GM19025 (cell line): ENCODE measurements around the gene PIGX.

Source experiments
- ATAC-seq: cut with Tn5 transposase; IDR thresholded peaks from one replicate; pipeline ENCODE4 v1.9.1; 2021; ENCODE audit warnings: mild to moderate bottlenecking, low read depth, moderate library complexity; ENCODE audit not compliant: unreplicated experiment

Gene PIGX

DNA sequence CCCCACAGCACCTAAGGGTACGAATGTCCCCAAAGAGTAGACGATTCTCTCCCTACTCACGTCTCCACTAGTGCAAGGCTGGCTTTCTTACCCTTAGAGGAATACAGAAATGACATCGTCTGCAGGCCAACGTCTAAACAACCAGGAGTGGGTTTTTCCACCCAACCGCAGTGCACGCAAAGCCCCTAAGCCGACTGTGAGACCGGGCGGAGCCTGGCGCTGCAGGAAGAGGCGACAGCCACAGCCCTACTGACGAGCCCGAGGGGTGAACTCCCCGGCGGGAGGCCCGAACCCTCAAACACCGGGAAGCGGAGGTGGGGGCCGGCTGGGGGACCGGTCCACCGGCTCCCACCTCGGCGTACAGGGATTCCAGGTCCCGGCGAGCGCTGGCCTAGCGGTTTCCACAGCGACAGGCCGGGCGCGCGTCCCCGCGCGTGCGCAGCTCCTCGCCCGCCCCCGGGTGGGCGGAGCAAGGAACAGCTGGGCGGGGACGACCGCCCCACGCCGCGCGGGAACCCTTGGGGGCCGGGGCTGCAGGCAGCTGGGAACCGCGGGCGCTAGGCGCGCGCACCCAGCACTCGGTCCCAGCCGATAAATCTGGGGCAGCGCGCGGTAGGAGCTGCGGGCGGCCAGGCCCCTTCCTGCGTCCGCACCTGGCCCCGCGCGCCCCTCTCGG lies at the start of gene PIGX, which contains the start of gene CEP19:
Gene PIGX, plus strand, starts transcription at position 540 of the 676 bp plus-strand sequence.
Gene CEP19, minus strand, starts transcription at position 413 of the 676 bp plus-strand sequence. CDS start 3,593 bp downstream, outside the sequence.
- ATAC-seq, result peak; percentile 77

DNA sequence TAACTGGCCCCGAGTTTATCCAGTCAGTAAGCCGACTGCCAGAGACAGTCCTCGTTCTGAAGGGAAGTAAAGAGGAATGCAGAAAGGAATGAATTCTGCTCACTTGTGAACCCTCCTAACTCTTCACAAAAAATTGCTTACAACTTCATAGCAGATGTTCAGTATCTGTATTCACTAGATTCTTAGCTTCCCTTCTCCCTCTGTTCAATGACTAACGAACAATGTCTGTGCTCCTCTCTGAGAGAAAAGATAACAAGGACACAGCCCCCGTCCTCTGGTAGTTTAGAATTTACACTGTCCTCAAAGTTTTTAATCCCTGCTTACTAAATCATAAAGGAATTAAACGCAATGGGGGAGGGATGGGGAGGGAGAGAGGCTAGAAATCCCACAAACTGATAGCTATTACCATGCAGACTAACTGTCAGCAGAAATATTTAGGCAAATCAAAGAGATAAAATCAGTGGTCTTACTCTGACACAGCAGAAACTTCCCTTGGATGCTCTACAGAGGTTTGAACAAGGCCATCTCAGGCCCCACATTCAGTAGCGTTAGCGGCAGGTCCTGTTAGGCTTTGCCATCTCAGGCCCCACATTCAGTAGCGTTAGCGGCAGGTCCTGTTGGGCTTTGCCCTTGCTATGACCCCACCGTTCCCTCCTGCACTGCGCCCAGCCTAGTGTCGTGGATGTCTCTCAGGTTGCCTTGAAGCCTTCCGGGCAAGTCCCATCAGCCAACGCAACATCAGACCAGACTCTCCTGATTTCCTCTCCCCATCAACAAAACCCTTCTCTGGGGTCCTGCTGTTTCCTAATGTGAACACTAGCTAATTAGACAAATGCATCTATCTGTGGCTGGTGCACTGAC lies 49.2 kb upstream of the PIGX start:
- ATAC-seq, result no peak

- no peak for ATAC-seq
These were observed 45.9 kb upstream of the PIGX start for GRCh38 chr3:196666001-196666867.

DNA sequence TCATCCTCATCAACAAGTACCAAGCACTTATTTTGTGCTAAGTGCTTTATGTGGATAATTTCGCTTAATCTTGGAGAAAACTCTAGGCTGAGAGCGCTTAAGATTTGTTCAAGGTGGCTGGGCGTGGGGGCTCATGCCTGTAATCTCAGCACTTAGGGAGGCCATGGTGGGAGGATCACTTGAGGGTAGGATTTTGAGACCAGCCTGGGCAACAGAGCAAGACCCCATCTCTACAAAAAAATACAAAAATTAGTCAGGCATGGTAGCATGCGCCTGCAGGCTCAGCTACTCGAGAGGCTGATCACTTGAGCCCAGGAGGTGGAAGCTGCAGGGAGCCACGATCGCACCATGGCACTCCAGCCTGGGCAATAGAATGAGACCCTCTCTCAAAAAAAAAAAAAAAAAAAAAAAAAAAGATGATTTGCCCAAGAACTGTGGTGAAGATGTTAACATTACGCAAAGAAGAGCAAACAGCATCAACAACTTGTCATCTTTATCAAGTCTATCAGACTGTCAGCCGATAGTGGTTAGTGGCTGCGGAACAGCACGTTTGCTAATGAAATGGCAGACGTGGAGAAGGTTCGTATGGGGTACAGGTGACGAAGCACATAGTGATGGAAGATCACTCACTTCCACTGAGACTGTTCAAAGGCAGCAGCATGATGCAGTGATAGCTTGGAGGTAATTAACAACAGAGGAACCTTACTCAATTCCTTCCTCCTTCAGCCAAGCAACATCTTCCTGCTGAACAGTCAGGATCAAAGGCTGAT lies 44.9 kb upstream of the PIGX start:
- ATAC-seq, result no peak

GRCh38 chr3:196670339-196670738 lies 41.8 kb upstream of the PIGX start:
- no peak for ATAC-seq

DNA sequence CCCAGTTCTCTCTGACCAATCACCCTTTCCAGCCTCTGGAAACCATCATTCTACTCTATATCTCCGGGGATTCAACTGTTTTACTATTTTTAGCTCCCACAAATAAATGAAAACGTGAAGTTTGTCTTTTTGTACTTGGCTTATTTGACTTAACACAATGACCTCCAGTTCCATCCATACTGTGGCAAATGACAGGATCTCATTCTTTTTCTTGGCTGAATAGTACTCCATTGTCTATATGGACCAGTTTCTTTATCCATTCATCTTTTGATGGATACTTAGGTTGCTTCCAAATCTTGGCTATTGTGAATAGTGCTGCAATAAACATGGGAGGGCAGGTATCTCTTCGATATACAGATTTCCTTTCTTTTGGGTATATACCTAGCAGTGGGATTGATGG lies 38.5 kb upstream of the PIGX start:
- ATAC-seq, result no peak

DNA sequence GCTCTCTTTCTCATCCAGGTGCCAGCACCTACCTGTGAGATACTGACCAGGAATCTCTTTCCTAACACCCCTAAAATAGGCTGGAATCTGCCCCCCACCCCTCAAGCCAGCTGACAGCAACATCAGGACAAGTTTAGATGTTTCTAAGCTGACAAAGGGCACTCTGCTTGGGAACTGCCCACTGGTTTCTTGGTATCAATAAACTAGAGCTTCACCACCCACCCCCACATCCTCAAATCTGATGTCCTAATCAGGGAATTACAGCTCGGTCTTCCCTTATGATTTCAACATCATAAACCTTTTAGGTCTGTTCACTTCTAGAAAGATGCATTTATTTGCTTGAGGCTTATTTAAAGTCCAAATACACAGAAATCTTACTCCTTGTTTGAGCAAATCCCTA lies 34.8 kb upstream of the PIGX start:
- ATAC-seq, result no peak

DNA sequence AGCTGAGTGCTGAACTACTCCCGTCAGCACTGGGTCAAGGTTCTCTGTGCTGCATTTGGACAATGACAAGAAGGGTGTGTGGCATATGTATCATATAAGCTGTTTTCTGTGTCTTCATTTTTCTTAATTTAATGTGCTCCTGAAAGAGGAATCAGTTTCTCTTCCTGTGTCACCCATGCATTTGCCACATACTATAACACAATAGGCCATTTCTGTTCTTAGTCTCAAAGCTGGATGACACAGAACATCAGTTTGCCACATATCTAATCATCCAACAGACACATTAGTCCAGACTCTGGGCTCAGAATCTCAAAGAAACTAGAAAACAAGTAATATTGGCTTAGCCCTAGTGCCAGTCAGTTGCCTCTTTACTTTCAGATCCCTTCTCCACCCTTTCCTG lies 34.2 kb upstream of the PIGX start:
- ATAC-seq, result no peak

GRCh38 chr3:196684548-196685407 lies 27.4 kb upstream of the PIGX start:
- peak; percentile 61 for ATAC-seq

DNA sequence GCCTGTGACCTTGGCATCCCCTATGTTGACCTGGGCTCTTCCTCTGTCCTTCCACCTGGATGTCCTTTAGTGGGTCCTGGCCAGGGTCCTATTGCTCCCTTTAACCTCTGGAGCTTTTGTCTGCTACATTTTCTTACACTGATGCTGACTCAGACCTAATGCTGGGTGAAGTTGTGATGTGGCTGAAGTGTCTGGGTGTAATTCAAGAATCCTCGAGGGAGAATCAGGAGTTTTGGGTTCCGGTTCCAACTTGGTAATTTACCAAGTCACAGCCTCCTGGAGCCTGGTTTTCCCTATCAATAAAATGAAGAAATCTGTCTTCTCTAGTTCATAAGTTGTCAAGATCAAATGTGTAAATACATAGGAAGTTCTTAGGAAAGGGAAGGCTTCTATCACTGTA lies 25.7 kb upstream of the PIGX start:
- ATAC-seq, result no peak

GRCh38 chr3:196688349-196688748 lies 23.8 kb upstream of the PIGX start:
- no peak for ATAC-seq

- ATAC-seq, result no peak
These were observed 22.1 kb upstream of the PIGX start for GRCh38 chr3:196689941-196690660.

- ATAC-seq, result no peak
These were observed 20.8 kb upstream of the PIGX start for GRCh38 chr3:196691386-196691785.

GRCh38 chr3:196694202-196694638 lies 18.0 kb upstream of the PIGX start:
- ATAC-seq, result no peak

DNA sequence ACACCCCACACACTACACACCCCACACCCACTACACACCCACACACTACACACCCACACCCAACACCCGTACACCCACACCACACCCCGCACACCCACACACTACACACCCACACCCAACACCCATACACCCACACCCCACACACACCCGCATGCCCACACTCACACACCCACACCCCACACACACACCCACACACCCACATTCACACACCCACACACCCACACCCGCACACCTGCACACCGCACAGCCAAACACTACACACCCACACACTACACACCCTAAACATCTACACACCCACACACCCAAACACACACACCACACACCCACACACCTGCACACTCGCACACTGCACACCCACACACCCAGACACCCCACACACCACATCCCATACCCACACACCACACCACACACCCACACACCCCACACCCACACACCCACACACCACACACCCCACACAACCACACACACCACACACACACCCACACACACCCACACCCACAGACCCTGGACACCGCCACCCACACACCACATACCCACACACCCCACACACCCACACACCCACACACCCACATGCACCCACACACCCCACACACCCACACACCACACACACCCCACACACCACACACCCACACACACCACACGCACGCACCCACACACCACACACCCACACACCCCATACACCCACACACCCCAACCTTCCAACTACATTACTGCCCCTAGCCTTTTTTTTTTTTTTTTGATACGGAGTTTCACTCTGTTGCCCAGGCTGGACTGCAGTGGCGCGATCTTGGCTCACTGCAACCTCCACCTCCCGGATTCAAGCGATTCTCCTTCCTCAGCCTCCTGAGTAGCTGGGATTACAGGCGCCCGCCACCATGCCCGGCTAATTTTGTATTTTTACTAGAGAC lies 17.0 kb upstream of the PIGX start:
- no peak for ATAC-seq

GRCh38 chr3:196695849-196696226 lies 16.3 kb upstream of the PIGX start:
- no peak for ATAC-seq

DNA sequence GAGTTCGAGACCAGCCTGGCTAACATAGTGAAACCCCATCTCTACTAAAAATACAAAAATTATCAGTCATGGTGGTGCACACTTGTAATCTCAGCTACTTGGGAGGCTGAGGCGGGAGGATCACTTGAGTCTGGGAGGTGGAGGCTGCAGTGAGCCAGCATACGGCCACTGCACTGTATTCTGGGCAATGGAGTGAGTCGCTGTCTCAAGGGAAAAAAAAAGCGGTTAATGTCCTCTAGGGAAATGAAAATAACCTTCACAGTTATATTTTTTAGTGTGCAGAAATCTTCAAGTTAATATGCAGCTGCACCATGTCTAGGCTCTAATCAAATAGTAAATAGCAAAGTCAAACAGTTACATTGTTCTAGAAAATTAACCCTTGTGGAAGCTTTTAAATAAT lies 14.9 kb upstream of the PIGX start:
- no peak for ATAC-seq

GRCh38 chr3:196699749-196700148 lies 12.4 kb upstream of the PIGX start:
- no peak for ATAC-seq
